Panc1 (cell line): ENCODE measurements around the gene LHX2. TPM values are rescaled to one million over a fixed set of nuclear protein-coding genes. Genes with fewer than 3 reads are reported as not detected.

ENCODE experiments used
- ATAC-seq: fragments of 200-7000 bp; cut with Tn5 transposase; 2 replicates; pipeline ENCODE4 v1.9.1; 2020; ENCODE audit warnings: mild to moderate bottlenecking, moderate library complexity
- BruUV-seq: library from RNA; stranded (reverse); fragments of 400-500 nt; replicated peaks from 2 replicates; lab custom pipeline; 2021; lab: Mats Ljungman, UMichigan
- CTCF ChIA-PET: fragments of 300-600 bp; sonication (Branson Sonifier 250); formaldehyde crosslinking; loops from one replicate; lab custom pipeline; 2022; ENCODE audit warnings: antibody characterized with exemption; lab: Charles Lee
- POLR2A ChIA-PET: fragments of 300-600 bp; sonication (Branson Sonifier 250); formaldehyde crosslinking; loops from one replicate; lab custom pipeline; 2022; ENCODE audit warnings: antibody characterized with exemption; lab: Charles Lee
- DNase-seq: peaks from one replicate; pipeline ENCODE4 v3.0.0-alpha.2; 2010; ENCODE audit warnings: low read depth, low spot score
- H3K27ac ChIP-seq: 2 replicates; pipeline ENCODE4 v1.5.1; 2011; ENCODE audit warnings: mild to moderate bottlenecking, low read length, inconsistent platforms
- H3K27me3 ChIP-seq: fragments of 200-500 bp; sonication (Bioruptor generic); 2 replicates; pipeline ENCODE4 v1.6.0; 2014; ENCODE audit warnings: low read length, inconsistent platforms; ENCODE audit not compliant: control insufficient read depth, insufficient read depth
- H3K36me3 ChIP-seq: fragments of 200-500 bp; sonication (Bioruptor generic); 2 replicates; pipeline ENCODE4 v1.5.1; 2014; ENCODE audit warnings: inconsistent platforms, mild to moderate bottlenecking, low read length, moderate library complexity; ENCODE audit not compliant: control insufficient read depth, insufficient read depth
- H3K4me1 ChIP-seq: 2 replicates; pipeline ENCODE4 v1.5.1; 2011; ENCODE audit warnings: inconsistent platforms, mild to moderate bottlenecking, low read length, moderate library complexity; ENCODE audit not compliant: control insufficient read depth, insufficient read depth
- H3K4me3 ChIP-seq, 2 experiments: 2 replicates each; pipeline ENCODE4 v1.5.1; 2011 to 2012; ENCODE audit warnings: low read depth in 2 of 2, low read length in 2 of 2, mild to moderate bottlenecking in 2 of 2, inconsistent platforms in 1 of 2, moderate library complexity in 1 of 2
- H3K9me3 ChIP-seq: fragments of 200-500 bp; sonication (Bioruptor generic); 2 replicates; pipeline ENCODE4 v1.5.1; 2014; ENCODE audit warnings: low read depth, mild to moderate bottlenecking, inconsistent platforms, low read length, moderate library complexity; ENCODE audit not compliant: control insufficient read depth, insufficient read depth
- POLR2AphosphoS5 ChIP-seq: IDR thresholded peaks from 2 replicates; pipeline ENCODE4 v1.6.1; 2012; ENCODE audit warnings: mild to moderate bottlenecking, low read depth, low read length, moderate library complexity
- SIN3A ChIP-seq: IDR thresholded peaks from 2 replicates; pipeline ENCODE4 v1.6.1; 2012; ENCODE audit warnings: low read depth, mild to moderate bottlenecking, low read length, moderate library complexity, borderline replicate concordance; ENCODE audit not compliant: insufficient read depth
- TCF7L2 ChIP-seq: IDR thresholded peaks from 2 replicates; pipeline ENCODE4 v1.6.1; 2011; ENCODE audit warnings: mild to moderate bottlenecking, low read depth, low read length, inconsistent platforms
- in situ Hi-C: cut with HindIII; loops from 2 replicates; pipeline ENCODE4 v1.10.0; 2016; ENCODE audit warnings: low sequenced_read_pairs, low pct_unique_long_range_greater_than_20kb
- intact Hi-C: fragments of 100-400 bp; cut with micrococcal nuclease; formaldehyde crosslinking; loops from one replicate; pipeline ENCODE4 v1.10.0; 2022; ENCODE audit not compliant: unreplicated experiment
- total RNA-seq: library from RNA; stranded (reverse); gene quantifications from one replicate; pipeline ENCODE4 v1.2.1, GENCODE V29; 2021; ENCODE audit not compliant: unreplicated experiment
- TF ChIP-seq, protein P1 (sequence below), 2 experiments: IDR thresholded peaks; 2 replicates each; pipeline ENCODE4 v1.6.1; 2011 to 2012; ENCODE audit warnings: low read depth in 2 of 2, control low read depth in 1 of 2, low read length in 1 of 2, mild to moderate bottlenecking in 1 of 2, moderate library complexity in 1 of 2; ENCODE audit not compliant: insufficient read depth in 1 of 2
- TF ChIP-seq, protein P2 (sequence below): fragments of 450-650 bp; IDR thresholded peaks from 2 replicates; pipeline ENCODE4 v1.5.1; 2017; ENCODE audit warnings: mild to moderate bottlenecking

The LHX2 gene
- total RNA-seq, 1 experiment from 2014 or later = 0.36 TPM

DNA sequence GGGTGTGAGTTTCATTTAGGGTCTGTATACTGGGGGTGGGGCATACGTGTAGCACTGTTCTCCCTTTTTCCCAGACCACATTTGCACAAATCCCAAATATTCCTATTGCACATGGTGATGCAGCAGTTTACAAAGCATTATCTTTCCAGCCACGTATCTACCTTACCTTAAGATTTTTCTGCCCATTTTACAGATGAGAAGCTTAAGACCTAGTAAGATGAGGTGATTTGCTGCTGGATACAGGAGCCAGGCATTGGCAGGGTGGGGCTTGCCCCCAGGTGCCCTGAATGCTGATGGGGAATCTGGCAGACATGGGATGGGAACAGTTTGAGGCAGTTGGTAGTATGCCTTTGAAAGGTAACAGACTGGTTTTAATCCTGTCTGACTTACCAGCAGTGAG is 12.5 kb downstream of the LHX2 start (continued):
- TF ChIP-seq, protein P1, sequence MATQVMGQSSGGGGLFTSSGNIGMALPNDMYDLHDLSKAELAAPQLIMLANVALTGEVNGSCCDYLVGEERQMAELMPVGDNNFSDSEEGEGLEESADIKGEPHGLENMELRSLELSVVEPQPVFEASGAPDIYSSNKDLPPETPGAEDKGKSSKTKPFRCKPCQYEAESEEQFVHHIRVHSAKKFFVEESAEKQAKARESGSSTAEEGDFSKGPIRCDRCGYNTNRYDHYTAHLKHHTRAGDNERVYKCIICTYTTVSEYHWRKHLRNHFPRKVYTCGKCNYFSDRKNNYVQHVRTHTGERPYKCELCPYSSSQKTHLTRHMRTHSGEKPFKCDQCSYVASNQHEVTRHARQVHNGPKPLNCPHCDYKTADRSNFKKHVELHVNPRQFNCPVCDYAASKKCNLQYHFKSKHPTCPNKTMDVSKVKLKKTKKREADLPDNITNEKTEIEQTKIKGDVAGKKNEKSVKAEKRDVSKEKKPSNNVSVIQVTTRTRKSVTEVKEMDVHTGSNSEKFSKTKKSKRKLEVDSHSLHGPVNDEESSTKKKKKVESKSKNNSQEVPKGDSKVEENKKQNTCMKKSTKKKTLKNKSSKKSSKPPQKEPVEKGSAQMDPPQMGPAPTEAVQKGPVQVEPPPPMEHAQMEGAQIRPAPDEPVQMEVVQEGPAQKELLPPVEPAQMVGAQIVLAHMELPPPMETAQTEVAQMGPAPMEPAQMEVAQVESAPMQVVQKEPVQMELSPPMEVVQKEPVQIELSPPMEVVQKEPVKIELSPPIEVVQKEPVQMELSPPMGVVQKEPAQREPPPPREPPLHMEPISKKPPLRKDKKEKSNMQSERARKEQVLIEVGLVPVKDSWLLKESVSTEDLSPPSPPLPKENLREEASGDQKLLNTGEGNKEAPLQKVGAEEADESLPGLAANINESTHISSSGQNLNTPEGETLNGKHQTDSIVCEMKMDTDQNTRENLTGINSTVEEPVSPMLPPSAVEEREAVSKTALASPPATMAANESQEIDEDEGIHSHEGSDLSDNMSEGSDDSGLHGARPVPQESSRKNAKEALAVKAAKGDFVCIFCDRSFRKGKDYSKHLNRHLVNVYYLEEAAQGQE (IDR thresholded peaks at IDR 0.05; ENCODE audit: insufficient read depth in 1 of 2, low read depth in 2 of 2, low read length in 1 of 2) = no peak

DNA sequence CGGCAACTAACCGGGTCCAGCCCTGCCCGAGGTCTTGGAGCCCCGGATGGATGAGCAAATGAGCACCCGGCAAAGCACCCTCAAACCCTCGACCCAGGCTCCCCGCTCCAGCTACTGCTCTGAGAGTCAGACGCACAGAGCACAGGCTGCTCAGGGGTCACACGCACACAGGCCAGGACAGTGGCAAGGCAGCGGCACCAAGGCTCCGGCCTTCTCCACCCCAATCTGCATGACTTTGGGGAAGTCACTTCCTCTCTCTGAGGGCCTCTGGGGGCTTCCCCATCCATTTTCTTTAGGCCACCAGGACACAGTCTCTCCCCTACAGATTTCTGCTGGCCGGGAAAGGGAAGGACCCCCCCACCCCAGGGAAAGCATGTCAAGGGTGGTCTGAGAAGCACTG is 18.0 kb downstream of the LHX2 start:
- in situ Hi-C loops = no loop called here
- H3K36me3 ChIP-seq = no peaks in the 10 kb centered on the region
- ChIA-PET CTCF (no interaction called here), POLR2A (no interaction called here)
- H3K4me3 ChIP-seq = no peak overlapping the region
- DNase-seq (no peak), ATAC-seq (no peak)
- no peak overlapping the region for H3K27ac ChIP-seq
- no peak for TF ChIP-seq SIN3A
- TF ChIP-seq, protein P1 (IDR thresholded peaks at IDR 0.05; ENCODE audit: insufficient read depth in 1 of 2, low read depth in 2 of 2, low read length in 1 of 2) = no peak
- no peak for TF ChIP-seq POLR2AphosphoS5
- TF ChIP-seq TCF7L2 = no peak
- TF ChIP-seq, protein P2, sequence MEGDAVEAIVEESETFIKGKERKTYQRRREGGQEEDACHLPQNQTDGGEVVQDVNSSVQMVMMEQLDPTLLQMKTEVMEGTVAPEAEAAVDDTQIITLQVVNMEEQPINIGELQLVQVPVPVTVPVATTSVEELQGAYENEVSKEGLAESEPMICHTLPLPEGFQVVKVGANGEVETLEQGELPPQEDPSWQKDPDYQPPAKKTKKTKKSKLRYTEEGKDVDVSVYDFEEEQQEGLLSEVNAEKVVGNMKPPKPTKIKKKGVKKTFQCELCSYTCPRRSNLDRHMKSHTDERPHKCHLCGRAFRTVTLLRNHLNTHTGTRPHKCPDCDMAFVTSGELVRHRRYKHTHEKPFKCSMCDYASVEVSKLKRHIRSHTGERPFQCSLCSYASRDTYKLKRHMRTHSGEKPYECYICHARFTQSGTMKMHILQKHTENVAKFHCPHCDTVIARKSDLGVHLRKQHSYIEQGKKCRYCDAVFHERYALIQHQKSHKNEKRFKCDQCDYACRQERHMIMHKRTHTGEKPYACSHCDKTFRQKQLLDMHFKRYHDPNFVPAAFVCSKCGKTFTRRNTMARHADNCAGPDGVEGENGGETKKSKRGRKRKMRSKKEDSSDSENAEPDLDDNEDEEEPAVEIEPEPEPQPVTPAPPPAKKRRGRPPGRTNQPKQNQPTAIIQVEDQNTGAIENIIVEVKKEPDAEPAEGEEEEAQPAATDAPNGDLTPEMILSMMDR = no peak
- no peaks in the 10 kb centered on the region for H3K27me3 ChIP-seq
- intact Hi-C loops = loop anchor here (5.0 kb wide), 1 partner anchor 627 kb away; no protein-coding TSS in a partner anchor
- H3K4me1 ChIP-seq = no peaks in the 10 kb centered on the region
- no TSS peak for BruUV-seq
- no peaks in the 10 kb centered on the region for H3K9me3 ChIP-seq

DNA sequence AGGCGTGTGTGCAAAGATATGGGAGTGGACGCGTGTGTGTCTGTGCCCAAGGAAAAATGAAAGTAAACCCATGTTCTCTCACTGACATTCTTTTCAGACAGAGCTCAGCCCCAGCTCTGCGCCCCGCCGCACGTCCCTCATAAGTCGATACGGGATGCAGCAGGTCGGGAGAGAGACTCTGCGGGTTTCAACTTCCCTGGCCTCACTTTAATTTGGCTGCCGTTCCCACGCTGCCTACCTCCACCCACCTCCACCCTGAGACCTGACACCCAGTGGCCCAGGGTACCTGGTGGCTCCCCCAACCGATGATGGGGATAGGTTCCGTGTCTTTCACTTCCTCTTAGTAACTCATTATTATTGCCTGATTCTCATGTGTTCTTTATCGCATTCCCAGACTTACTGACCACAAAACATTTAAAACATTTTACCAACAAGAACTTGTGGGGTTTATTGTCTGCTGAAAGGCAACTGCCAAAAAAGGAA is 19.4 kb downstream of the LHX2 start:
- TF ChIP-seq SIN3A (no peak), TCF7L2 (no peak), POLR2AphosphoS5 (no peak)
- TF ChIP-seq, protein P2 = no peak
- TF ChIP-seq, protein P1 (IDR thresholded peaks at IDR 0.05; ENCODE audit: insufficient read depth in 1 of 2, low read depth in 2 of 2, low read length in 1 of 2) = no peak
- H3K4me1 ChIP-seq = no peaks in the 10 kb centered on the region
- H3K27me3 ChIP-seq = no peaks in the 10 kb centered on the region
- no peaks in the 10 kb centered on the region for H3K9me3 ChIP-seq
- in situ Hi-C loops = no loop called here
- ATAC-seq (peak; percentile 52; the same call in 1 of the 2 replicates), DNase-seq (no peak)
- intact Hi-C loops = loop anchor here (5.0 kb wide), 1 partner anchor 629 kb away; no protein-coding TSS in a partner anchor
- no peaks in the 10 kb centered on the region for H3K36me3 ChIP-seq
- CTCF ChIA-PET = no interaction called here
- peak overlapping the region; percentile 24 to 48 for H3K4me3 ChIP-seq
- BruUV-seq = no TSS peak
- no peak overlapping the region for H3K27ac ChIP-seq
- POLR2A ChIA-PET = no interaction called here
